ENCODE measurements around the gene KCTD3. TPM values are rescaled to one million over a fixed set of nuclear protein-coding genes. Genes with fewer than 3 reads are reported as not detected.

KCTD3 gene
- total and polyA plus RNA-seq, 2 experiments from 2014 or later: 36.7 to 61.2 TPM

DNA sequence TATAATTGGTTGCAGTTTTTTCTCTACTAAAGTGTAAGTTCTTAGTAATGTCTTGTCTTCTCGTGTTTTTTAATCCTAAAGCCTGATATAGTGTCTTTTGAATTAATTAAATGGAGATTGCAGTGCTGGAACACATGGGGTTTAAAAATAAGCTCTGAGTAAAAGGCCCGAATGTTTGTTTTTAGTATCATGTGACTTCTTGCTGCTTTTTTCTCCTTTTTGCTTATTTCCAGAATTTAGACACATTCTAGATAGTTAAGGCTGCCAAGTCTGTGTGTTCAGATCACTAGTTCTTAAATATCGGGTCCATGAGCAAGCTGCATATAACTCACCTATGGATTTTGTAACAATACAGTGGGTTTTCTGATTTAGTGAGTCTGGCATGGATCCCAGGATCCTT lies 27.5 kb downstream of the KCTD3 start:
- no peaks in the 10 kb centered on the region for H3K9me2 ChIP-seq (replicated peaks; ENCODE audit: insufficient read depth)
- H3K9me3 ChIP-seq (ENCODE audit: low read depth): no peaks in the 10 kb centered on the region
- H3K27me3 ChIP-seq: no peaks in the 10 kb centered on the region
- H3K79me2 ChIP-seq: peaks cover 33% of the 10 kb centered on the region
- H3K4me1 ChIP-seq (ENCODE audit: insufficient read depth): peaks cover 24% of the 10 kb centered on the region
- no peak overlapping the region for H2AFZ ChIP-seq
- no peaks in the 10 kb centered on the region for H3K36me3 ChIP-seq (replicated peaks; ENCODE audit: insufficient read depth, low read depth)
- TF ChIP-seq CTCF (IDR thresholded peaks at IDR 0.05; ENCODE audit: poor library complexity) (no peak), EZH2phosphoT487 (IDR thresholded peaks at IDR 0.05; ENCODE audit: low read depth, severe bottlenecking, unreplicated experiment) (no peak), EZH2 (IDR thresholded peaks at IDR 0.05; ENCODE audit: borderline replicate concordance) (no peak)
- 72% methylated on average over 3 of the region's 3 CpGs for WGBS (ENCODE audit: low lambda C conversion rate, missing lambda C conversion rate)
- H4K20me1 ChIP-seq (ENCODE audit: insufficient read depth, poor library complexity, severe bottlenecking): peaks cover 5% of the 10 kb centered on the region
- no peak overlapping the region for H3K4me2 ChIP-seq
- no peak for DNase-seq (ENCODE audit: low spot score)
- no peak overlapping the region for H3K4me3 ChIP-seq
- H3K27ac ChIP-seq: no peak overlapping the region

GRCh38 chr1:215595231-215595630 lies 28.1 kb downstream of the KCTD3 start:
- H3K9me2 ChIP-seq (replicated peaks; ENCODE audit: insufficient read depth): no peaks in the 10 kb centered on the region
- no peaks in the 10 kb centered on the region for H3K9me3 ChIP-seq (ENCODE audit: low read depth)
- no peak overlapping the region for H3K4me3 ChIP-seq
- WGBS (ENCODE audit: low lambda C conversion rate, missing lambda C conversion rate): 77% methylated on average over 2 of the region's 2 CpGs
- no peak for DNase-seq (ENCODE audit: low spot score)
- no peak overlapping the region for H3K4me2 ChIP-seq
- no peak for TF ChIP-seq CTCF (IDR thresholded peaks at IDR 0.05; ENCODE audit: poor library complexity)
- no peak for TF ChIP-seq EZH2 (IDR thresholded peaks at IDR 0.05; ENCODE audit: borderline replicate concordance)
- no peak for TF ChIP-seq EZH2phosphoT487 (IDR thresholded peaks at IDR 0.05; ENCODE audit: low read depth, severe bottlenecking, unreplicated experiment)
- H2AFZ ChIP-seq: no peak overlapping the region
- no peaks in the 10 kb centered on the region for H3K27me3 ChIP-seq
- no peak overlapping the region for H3K27ac ChIP-seq
- peaks cover 5% of the 10 kb centered on the region for H4K20me1 ChIP-seq (ENCODE audit: insufficient read depth, poor library complexity, severe bottlenecking)
- H3K79me2 ChIP-seq: peaks cover 29% of the 10 kb centered on the region
- no peaks in the 10 kb centered on the region for H3K36me3 ChIP-seq (replicated peaks; ENCODE audit: insufficient read depth, low read depth)
- peaks cover 30% of the 10 kb centered on the region for H3K4me1 ChIP-seq (ENCODE audit: insufficient read depth)

DNA sequence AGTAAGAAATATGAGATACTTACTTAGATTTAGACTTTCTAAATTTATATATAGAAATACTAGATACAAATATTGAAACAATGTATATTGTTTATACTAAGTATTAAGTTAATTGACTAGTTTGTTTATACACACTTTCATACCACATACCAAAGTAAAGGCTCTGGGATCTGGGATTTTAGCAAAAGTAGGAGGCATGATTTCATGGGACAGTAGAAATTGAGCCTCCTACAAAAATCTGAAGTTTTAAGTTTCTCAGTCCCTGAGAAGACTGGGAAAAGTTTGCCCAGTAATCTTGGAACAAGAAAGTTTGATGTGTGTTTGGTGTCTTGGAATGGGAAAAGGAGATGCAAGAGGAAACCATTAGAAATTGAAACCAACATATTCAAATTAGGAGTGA lies 30.9 kb downstream of the KCTD3 start:
- no peak for TF ChIP-seq CTCF (IDR thresholded peaks at IDR 0.05; ENCODE audit: poor library complexity)
- TF ChIP-seq EZH2phosphoT487 (IDR thresholded peaks at IDR 0.05; ENCODE audit: low read depth, severe bottlenecking, unreplicated experiment): no peak
- TF ChIP-seq EZH2 (IDR thresholded peaks at IDR 0.05; ENCODE audit: borderline replicate concordance): no peak
- no peak overlapping the region for H2AFZ ChIP-seq
- peaks cover 33% of the 10 kb centered on the region for H3K4me1 ChIP-seq (ENCODE audit: insufficient read depth)
- no peak overlapping the region for H3K4me2 ChIP-seq
- peaks cover 19% of the 10 kb centered on the region for H3K79me2 ChIP-seq
- H3K27me3 ChIP-seq: no peaks in the 10 kb centered on the region
- H3K36me3 ChIP-seq (replicated peaks; ENCODE audit: insufficient read depth, low read depth): no peaks in the 10 kb centered on the region
- H3K4me3 ChIP-seq: no peak overlapping the region
- H3K27ac ChIP-seq: peak overlapping the region; percentile 31
- no peak for DNase-seq (ENCODE audit: low spot score)
- no peaks in the 10 kb centered on the region for H3K9me2 ChIP-seq (replicated peaks; ENCODE audit: insufficient read depth)
- no peaks in the 10 kb centered on the region for H3K9me3 ChIP-seq (ENCODE audit: low read depth)
- H4K20me1 ChIP-seq (ENCODE audit: insufficient read depth, poor library complexity, severe bottlenecking): peaks cover 4% of the 10 kb centered on the region
